HG03439 (cell line): ENCODE results near the gene PTCH2.
"Not testable (repeated sequence)": the region's sequence is repeated elsewhere in the genome, so short reads cannot be mapped to it uniquely, and the experiment has no call there.

Experiments used
- ATAC-seq: cut with Tn5 transposase; IDR thresholded peaks from one replicate; pipeline ENCODE4 v1.9.1; 2021; ENCODE audit warnings: mild to moderate bottlenecking, moderate library complexity; ENCODE audit not compliant: unreplicated experiment

The PTCH2 gene

DNA sequence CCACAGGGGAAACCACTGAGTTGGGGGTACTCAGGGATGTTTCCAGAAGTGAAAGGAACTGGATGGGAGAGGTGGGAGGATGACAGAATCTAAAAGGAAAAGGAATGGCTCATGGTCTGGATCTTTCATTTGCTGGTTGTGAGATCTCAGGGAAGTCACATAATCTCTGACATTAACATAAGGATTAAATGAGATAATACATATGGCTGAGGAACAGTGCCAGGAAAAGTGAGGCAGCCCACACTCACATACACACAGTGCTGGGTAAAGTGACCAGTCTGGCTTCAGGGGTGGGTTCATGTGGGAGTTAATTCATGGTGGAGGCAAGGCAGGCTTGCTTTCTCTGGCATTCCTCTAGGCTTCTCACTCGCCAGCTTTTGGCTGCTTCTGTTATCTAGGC, 3.9 kb upstream of the PTCH2 start:
- no peak for ATAC-seq

DNA sequence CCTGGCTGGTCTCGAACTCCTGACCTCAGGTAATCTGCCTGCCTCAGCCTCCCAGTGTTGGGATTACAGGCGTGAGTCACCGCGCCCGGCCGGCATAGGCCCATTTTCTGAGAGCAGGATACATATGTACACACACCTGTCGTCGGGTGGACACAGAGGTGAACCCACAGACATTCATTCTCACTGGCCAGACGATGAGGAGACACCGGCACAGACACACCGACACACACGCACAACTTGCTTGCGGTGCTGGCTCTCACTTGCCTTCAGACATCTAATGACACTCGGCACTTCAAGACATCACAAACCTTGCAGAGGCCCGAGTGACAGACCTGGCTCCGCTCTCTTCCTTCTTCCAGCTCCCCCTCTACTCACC, 579 bp downstream of the PTCH2 start:
- ATAC-seq = no peak

DNA sequence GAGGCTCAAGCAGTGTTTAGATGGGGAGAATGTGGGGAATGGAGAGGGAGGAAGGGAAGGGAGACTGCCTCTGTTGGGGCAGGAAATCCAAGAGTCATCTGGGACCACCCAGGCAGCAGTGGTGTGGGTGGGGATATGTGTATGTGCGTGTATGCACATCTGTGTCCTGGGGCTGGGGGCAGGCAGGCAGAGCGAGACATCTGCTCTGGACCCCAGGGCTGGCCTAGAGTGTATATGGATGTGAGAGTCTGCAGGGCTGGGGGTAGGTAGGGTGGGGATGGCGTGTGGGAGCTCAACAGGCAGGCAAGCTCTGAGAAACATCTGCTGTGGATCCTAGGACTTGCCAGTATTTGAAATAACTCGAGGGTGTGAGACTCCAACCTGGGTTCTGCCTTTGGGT, 3.5 kb downstream of the PTCH2 start:
- no peak for ATAC-seq

DNA sequence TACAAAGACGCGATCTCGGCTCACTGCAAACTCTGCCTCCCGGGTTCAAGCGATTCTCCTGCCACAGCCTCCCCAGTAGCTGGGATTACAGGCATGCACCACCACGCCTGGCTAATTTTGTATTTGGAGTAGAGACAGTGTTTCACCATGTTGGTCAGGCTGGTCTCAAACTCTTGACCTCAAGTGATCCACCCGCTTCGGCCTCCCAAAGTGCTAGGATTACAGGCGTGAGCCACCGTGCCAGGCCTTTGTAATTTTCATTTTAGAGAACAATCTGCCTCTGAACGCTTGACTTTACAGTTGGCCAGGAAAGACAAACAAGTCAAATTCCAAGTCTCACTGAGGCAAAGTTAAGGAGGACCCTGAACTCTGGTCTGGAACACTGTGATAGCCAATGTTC, 4.8 kb downstream of the PTCH2 start:
- ATAC-seq = not testable (repeated sequence)

DNA sequence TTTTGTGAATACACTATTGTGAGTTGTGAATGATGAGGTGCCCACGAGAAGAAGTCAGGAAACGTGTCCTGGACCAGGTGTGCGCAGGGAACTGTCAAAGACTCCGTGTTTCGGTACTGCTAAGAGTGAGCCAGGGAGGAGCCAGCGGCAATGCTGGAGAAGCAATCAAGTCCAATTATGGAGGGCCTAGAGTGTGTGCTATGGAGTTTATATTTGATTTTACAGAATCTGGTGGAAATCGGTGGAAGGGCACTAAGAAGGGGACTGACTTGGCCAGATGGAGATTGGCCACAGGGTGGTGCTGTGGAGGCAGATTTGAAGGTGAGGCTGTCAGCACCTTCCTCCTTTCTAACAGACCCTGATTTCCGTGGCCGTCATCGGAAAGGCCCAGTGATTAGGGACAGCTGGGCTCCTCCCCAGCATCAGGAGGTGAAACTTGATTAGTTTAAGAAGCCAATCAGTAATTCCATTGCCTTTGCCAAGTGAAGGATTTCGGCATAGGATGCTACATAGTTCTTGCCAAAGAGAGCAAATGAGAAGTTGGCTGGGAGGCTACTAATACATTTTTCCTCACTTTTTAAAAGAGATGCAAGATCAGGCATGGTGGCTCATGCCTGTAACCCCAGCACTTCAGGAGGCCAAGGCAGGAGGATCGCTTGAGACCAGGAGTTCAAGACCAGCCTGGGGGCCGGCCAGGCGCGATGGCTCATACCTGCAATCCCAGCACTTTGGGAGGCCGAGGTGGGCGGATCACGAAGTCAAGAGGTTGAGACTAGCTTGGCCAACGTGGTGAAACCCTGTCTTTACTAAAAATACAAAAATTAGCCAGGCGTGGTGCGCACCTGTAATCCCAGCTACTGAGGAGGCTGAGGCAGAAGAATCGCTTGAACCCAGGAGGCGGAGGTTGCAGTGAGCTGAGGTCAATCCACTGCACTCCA, 7.0 kb downstream of the PTCH2 start:
- no peak for ATAC-seq

DNA sequence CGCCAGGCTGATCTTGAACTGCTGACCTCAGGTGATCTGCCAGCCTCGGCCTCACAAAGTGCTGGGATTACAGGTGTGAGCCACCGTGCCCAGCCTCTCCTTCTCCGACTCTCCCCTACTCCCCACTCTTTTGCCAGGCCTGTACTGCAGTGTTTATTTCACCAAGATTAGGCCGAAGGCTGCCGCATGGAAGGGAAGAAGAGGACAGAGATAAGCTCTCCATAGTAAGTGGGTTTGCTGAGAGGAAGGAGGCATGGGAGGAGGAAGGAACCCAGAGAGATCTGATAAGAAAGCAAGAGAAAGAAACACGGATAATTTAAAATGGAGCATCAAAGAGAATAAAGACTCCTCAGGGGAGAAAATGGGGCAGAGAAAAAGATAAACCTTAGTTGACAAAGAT, 8.7 kb downstream of the PTCH2 start:
- ATAC-seq = no peak

DNA sequence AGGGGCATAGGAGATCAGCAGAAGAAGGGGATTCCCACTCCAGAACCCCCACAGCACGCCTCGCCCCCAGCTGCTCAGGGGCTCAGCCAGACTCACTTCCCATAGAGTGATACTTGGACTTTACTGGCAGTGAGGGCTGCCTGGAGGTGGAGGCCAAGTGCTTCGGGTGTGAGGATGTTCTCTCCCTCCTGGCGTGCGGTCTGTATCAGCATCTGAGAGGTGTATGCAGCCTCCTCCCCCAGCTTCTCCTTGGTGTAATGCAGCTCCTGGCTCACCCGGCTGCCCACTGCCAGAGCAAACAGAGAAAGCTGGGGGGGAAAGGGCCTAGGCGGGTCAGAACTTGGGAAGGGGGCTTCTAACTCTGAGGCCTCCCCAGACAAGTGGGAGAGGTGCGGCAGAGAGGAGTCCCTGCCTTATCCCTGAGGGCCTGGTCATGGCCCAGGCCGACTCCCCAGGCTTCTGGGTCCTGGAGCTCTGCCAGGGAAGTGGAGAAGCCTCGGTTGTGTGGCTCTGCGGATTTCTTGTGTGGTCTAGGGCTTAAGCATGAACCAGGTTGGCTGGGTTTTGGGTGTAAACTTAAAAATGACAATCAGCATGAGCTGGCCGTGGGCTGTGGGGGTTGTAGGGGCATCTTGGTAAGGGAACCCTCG, 10.9 kb downstream of the PTCH2 start:
- ATAC-seq = no peak

DNA sequence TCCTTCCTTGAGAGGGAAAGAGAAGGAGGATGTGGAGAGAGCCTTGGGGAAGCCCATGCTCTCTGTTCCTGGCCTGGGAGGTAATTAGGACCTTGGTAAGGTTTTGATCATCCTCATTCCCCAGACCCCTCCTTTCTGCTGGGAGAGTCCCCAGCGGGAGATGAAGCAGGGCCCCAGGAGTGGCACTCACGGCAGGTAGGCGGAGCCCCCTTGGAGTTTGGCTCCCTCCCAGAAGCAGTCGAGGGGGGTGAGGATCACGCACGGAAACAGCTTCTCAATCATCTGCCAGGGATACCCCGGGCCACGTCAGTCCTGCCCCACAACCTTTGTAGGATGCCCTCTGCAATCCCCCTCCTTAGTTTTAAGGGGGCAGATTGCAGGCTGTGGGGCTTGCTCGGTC, 11.5 kb downstream of the PTCH2 start:
- ATAC-seq = no peak

DNA sequence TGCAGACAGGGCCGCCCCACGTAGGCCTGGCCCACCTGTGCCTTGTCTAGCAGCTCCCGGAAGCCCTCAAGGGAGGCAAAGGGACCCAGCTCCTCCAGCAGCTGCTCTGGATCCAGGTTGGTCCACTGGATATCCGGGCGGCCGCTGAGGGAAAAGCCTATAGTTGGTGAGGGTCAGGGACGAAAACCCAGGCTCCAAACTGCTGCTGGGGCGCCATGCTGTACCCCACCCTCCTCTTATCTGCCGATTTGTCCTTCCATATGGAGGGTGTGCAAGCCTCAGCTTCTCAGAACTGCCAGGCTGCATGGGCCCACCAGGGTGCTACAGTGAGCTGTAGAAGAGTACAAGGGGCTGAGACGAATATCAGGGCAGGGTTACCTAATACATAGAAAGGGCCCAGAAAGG, 12.2 kb downstream of the PTCH2 start:
- ATAC-seq = no peak

DNA sequence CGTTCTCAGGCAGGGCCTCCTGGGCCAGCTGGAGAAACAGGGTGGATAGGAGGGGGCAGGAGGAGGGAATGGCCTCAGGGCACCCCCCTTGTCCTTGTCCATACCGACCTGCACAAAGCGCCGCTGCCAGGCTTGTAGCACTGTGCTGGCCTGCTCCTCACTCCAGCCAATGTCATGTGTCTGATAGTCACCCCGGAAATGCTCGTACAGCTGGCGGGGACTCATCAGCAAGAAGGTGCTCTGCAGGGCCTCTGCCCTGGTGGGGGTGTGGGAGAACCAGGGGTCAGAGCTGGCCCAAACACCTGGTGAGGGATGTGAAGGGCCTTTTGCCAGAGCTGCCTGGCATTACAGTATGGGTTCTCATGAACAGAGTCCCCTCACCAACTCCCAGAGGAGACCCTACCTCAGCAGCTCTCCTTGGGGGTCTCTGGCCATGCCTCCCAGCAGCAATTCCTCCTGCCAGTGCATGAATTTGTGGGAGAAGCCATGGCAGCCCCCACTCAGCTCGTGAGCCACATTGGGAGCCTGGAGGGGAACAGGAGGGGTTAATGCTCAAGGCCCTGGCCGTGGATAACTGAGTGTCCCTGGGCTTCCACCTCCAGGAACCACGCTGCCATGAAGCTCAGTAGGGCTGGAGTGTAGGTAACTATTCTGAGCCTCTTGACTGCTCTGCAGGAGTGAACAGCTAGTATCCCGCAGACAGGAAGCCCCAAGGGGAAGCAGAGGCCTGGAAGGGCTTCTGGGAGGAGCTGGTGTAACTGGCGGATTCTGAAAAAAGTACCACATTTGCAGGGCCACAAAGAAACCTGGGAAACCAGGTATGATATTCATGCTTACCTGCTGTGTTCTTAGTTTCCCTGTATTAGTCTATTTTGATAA, 13.3 kb downstream of the PTCH2 start:
- no peak for ATAC-seq

DNA sequence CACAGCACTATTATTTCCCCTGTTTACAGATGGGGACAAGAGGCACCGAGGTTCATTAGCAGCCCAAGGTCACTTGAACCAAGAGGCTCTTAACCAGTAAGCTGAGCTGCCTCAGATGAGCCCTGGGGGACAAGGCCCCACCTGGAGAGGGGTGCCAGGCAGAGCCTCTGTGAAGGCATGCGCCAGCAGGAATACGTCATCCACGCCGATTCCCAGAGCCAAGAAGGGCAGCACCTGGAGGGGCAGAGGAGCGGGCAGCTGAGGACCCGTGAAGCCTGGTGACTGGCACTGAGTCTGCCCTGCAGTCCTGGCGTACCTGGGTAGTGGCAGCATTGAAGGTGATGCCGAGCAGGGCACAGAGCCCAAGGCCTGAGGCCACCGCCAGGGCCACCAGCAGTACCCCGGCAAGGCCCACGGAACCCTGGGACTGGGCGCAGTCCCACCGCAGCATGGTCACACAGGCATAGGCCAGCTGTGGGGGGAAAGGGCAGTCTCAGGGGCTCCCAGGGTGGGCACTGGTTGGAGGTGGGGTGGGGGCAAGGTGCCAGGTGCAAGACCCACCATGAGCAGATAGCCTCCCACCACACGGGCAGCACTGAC, 14.1 kb downstream of the PTCH2 start:
- no peak for ATAC-seq

DNA sequence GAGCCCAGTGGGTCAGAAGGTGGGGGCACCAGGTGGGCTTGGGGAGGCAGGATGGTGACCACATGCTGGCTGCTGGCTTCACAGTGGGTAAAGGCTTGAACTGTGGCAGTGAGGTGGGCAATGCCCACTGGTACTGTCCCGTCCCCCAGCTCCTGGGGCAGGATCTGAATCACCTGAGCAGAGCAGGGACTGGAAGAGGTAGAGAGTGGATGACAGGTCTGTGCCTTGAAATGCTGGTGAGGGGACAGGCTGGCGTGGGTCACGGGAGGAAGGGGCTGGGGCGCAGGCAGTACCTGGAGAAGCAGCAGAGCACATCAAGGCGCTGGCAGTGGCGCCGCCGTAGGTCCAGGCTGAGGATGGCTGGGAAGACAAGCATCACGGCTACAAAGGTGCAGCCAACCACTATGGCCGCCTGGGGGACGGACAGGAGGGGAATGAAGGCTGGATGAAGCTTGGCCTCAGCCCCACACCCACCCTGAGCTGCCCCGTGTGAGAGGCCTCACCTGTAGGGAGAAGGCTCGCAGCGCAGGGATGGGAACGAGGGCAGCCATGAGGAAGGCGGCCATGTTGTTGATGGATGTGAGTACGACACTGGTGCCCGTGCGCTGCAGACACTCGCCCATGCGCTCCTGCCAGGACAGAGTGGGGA, 14.9 kb downstream of the PTCH2 start:
- ATAC-seq = no peak

DNA sequence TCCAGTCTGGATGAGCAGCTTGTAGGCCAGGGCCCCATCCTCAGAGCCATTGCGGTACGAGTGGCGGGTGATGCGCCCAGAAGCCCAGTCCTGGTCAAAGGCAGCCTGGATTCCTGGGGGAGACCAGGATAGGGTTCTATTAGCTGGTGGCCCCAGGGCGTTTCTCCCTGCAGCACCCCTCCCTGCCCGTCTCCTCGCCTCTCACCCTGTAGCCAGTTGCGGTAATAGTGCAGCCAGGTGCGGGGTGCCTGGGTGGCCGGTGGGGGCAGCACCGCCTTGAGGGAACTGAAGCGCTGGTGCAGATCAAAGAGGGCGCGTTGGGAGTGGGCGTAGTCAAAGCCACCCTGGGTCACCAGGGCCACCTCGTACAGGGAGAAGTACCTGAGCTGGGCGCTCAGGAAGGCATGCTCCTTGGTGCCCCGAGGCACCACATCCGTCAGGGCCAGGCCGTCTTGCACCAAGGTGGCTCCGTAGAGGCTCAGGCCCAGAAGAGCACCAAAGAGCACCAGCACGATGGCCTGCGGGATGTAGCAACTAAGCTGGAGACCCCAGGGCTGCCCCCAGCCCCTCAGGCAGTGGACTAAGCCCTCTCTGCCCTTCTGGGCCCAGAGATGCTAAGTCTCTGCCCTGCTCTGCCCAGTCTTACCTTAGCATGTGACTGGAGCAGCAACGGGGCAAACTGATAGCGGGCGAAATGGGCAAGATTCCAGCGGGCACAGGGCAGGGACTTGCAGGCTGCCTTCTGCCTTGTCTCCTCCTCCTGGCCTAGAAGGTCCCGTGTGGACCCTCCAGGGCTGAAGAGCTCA, 15.7 kb downstream of the PTCH2 start:
- ATAC-seq = no peak

DNA sequence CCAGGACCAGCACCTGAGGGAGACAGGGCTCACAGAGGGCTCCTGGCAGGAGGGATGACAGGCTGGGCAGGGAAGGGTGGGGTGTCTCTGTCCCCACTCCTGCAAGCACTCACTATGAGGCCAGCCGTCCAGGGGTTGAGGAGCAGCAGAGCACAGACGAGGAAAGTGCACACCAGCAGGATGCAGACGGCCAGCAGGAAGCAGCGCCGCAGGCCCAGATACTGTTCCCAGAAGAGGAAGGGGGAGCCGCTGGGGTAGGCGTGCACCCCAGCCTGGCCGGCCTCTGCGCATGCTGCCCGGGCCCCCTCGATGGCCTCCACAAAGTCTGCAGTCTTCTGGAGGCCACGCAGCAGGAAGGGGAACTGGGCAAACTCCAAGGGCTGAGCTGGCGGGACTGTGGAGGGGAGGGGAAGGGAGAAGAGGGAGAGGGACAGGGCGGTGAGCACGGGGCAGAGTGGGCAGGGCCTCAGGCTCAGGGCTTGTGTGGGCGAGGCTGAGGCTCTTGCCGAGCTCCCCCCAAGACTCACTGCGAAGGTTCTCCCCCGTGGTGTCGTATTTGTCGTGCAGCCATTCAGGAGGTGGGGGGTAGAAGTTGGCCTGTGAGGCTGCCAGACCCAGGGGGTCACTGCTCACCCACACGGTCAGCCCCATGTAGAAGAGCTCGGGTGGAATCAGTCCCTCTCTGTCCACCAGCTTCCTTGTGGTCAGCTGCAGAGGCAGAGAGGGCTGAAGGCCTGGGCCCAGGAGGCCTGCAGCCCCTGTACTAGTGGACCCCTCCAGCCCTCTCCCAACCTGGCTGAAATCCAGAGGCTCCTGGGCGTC, 16.5 kb downstream of the PTCH2 start:
- ATAC-seq = no peak

DNA sequence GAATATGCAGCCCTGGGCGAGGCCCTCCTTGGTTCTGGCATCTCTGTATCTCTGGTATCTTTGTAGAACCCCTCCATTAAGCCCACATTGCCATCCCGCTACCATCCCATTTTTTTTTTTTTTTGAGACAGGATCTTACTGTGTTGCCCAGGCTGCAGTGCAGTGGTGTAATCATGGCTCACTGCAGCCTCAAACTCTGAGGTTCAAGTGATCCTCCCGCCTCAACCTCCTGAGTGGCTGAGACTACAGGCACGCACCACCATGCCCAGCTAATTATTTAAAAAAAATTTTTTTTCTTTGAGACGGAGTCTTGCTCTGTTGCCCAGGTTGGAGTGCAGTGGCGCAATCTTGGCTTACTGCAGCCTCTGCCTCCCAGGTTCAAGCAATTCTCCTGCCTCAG, 18.7 kb downstream of the PTCH2 start:
- not testable (repeated sequence) for ATAC-seq

DNA sequence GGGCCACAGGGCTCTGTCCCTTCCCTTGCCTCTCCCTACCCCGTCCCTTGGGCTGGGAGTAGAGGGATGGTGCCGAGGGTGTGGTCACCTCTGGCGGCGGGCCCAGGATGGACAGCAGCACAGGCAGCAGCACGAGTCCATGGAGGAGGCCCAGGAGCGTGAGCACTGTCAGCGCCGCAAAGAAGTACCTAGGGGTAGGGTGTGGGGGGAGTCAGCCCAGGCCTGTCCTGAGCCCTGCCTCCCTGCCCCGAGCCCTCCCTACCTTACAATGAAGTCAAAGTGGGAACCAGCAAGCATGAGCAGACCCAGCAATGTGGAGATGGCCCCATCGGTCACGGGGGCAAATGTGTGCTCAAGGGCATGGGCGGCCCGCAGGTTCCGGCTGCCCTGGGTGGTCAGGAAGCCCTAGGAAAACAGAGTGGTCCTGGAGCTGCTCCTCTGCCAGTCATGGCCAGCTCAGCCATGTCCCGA, 20.0 kb downstream of the PTCH2 start:
- no peak for ATAC-seq

DNA sequence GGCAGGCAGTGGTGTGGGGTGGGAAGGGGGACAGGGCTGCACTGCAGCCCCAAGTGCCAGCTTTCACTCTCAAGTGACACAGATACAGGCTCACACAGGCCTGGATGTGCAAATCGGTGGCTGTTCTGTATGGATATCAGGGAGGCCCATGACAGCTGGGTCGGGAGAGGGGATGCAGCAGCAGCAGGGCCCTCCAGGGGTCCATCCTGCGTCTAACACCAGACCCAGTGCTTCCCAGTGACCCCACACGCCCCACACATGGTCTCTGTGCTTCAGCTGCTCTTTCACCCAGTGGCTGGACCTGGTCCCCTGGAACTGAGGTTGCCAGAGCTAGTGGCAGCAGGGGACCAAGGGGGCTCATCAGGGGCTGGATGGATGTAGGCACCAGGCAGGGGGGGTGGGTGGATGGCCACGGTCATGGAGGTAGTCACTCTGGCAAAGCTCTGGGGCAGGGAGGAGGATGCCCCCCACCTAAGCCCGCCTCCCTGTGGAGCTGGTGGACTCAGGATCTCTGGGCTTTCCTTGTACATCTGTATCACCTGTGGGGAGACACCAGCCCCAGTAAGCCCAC, 20.8 kb downstream of the PTCH2 start:
- no peak for ATAC-seq

DNA sequence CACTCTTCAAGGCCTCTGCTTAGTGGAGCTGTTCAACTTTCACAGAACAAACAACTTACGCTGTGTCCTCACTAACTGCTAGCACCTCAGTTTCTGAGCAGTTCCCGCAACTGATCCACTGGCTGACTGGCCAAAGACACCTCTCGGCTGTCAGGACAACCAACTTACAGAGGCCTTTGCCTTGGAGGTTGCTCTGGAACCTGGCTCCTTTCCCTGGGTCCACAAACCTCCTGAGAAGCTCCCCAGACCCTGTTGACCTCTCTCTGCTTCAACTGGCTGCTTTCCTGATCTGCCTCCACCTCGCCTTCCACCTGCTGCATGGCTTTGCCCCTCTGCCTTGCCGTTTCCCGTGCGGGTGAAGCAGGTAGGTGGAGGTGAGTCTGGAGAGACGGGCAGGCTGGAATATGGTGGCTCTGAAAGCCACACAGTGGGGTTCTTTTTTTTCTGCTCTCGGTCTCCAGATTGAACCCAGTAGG, 21.8 kb downstream of the PTCH2 start:
- ATAC-seq = no peak
